A549 (cell line): Measurements from ENCODE around the gene YBX1.

Experiments used
- CTCF ChIP-seq: fragments of >200 bp; sonication (Bioruptor Twin); formaldehyde crosslinking; IDR thresholded peaks from 3 replicates; pipeline ENCODE4 v1.5.1; 2016
- KDM1A ChIP-seq: fragments of 200-600 bp; sonication (generic); IDR thresholded peaks from 2 replicates; pipeline ENCODE4 v1.6.1; 2016; ENCODE audit warnings: low read depth, mild to moderate bottlenecking
- NR3C1 ChIP-seq: fragments of >200 bp; sonication (Bioruptor Twin); formaldehyde crosslinking; IDR thresholded peaks from 3 replicates; pipeline ENCODE4 v1.6.1; 2017
- POLR2AphosphoS2 ChIP-seq: conservative IDR thresholded peaks from 2 replicates; pipeline ENCODE4 v1.6.1; 2012; ENCODE audit warnings: low read length, improper control_type of control experiment, inconsistent platforms

GRCh38 chr1:42674682-42675081, 7.5 kb upstream of the YBX1 start:
- TF ChIP-seq CTCF (no peak), NR3C1 (no peak), KDM1A (no peak), POLR2AphosphoS2 (no peak)
